Nephron progenitor cell (in vitro differentiated cells): ENCODE measurements around the gene SLC25A21.

Source experiments
- DNase-seq: peaks from one replicate; pipeline ENCODE4 v3.0.0; 2021
- H3K27ac Mint-ChIP-seq: 2 replicates; pipeline ENCODE4 v1.8.0; 2021; ENCODE audit warnings: mild to moderate bottlenecking, moderate library complexity, mixed read lengths
- H3K27me3 Mint-ChIP-seq: 2 replicates; pipeline ENCODE4 v1.8.0; 2021; ENCODE audit warnings: mild to moderate bottlenecking, low read depth, mixed read lengths; ENCODE audit not compliant: poor library complexity
- H3K36me3 Mint-ChIP-seq: 2 replicates; pipeline ENCODE4 v1.8.0; 2021; ENCODE audit warnings: low read depth, mixed read lengths
- H3K4me1 Mint-ChIP-seq: 2 replicates; pipeline ENCODE4 v1.8.0; 2021; ENCODE audit warnings: mixed read lengths
- H3K4me3 Mint-ChIP-seq: 2 replicates; pipeline ENCODE4 v1.8.0; 2021; ENCODE audit warnings: mild to moderate bottlenecking, moderate library complexity, mixed read lengths
- H3K9me3 Mint-ChIP-seq: 2 replicates; pipeline ENCODE4 v1.8.0; 2021; ENCODE audit warnings: mild to moderate bottlenecking, moderate library complexity, mixed read lengths
- CTCF ChIP-seq: fragments of 200-600 bp; sonication (generic); IDR thresholded peaks from 2 replicates; pipeline ENCODE4 v1.5.0; 2021; ENCODE audit warnings: antibody characterized with exemption

SLC25A21 gene

GRCh38 chr14:36656687-36657398, 515.6 kb downstream of the SLC25A21 start:
- Mint-ChIP-seq H3K4me3 (peak overlapping the region; percentile 87), H3K27ac (no peak overlapping the region), H3K9me3 (no peaks in the 10 kb centered on the region), H3K27me3 (peaks cover 100% of the 10 kb centered on the region), H3K36me3 (no peaks in the 10 kb centered on the region), H3K4me1 (peaks cover 83% of the 10 kb centered on the region)
- DNase-seq = no peak
- TF ChIP-seq CTCF = no peak

GRCh38 chr14:36655963-36656686, 516.3 kb downstream of the SLC25A21 start:
- Mint-ChIP-seq H3K36me3 (no peaks in the 10 kb centered on the region), H3K27ac (no peak overlapping the region), H3K9me3 (no peaks in the 10 kb centered on the region), H3K4me3 (peak overlapping the region; percentile 87), H3K4me1 (peaks cover 78% of the 10 kb centered on the region), H3K27me3 (peaks cover 100% of the 10 kb centered on the region)
- peak; percentile 84 for DNase-seq
- peak; percentile 86 for TF ChIP-seq CTCF

- no peak for TF ChIP-seq CTCF
- Mint-ChIP-seq H3K4me3 (peak overlapping the region; percentile 87), H3K4me1 (peaks cover 72% of the 10 kb centered on the region), H3K36me3 (no peaks in the 10 kb centered on the region), H3K27ac (no peak overlapping the region), H3K9me3 (no peaks in the 10 kb centered on the region), H3K27me3 (peaks cover 100% of the 10 kb centered on the region)
- peak; percentile 30 for DNase-seq
These were observed 516.8 kb downstream of the SLC25A21 start for GRCh38 chr14:36655571-36655962.

GRCh38 chr14:36654794-36655381, 517.5 kb downstream of the SLC25A21 start:
- no peak overlapping the region for H3K27ac Mint-ChIP-seq
- peak overlapping the region; percentile 66 for H3K4me3 Mint-ChIP-seq
- DNase-seq = peak; percentile 32
- no peak for TF ChIP-seq CTCF
- H3K27me3 Mint-ChIP-seq = peaks cover 100% of the 10 kb centered on the region
- H3K4me1 Mint-ChIP-seq = peaks cover 65% of the 10 kb centered on the region
- no peaks in the 10 kb centered on the region for H3K36me3 Mint-ChIP-seq
- no peaks in the 10 kb centered on the region for H3K9me3 Mint-ChIP-seq

GRCh38 chr14:36653962-36654793, 518.2 kb downstream of the SLC25A21 start:
- peaks cover 58% of the 10 kb centered on the region for H3K4me1 Mint-ChIP-seq

More at GRCh38 chr14:36653962-36654793, 518.2 kb downstream of the SLC25A21 start:
- Mint-ChIP-seq H3K9me3 (no peaks in the 10 kb centered on the region), H3K36me3 (no peaks in the 10 kb centered on the region), H3K4me3 (peak overlapping the region; percentile 66), H3K27me3 (peaks cover 100% of the 10 kb centered on the region), H3K27ac (no peak overlapping the region)
- TF ChIP-seq CTCF = no peak
- peak; percentile 43 for DNase-seq
